ENCODE data around the gene USP25. TPM values are rescaled to one million over a fixed set of nuclear protein-coding genes. Genes with fewer than 3 reads are reported as not detected.

The USP25 gene
- total and polyA plus RNA-seq, 2 experiments from 2014 or later, result 18.7 to 59.5 TPM

DNA sequence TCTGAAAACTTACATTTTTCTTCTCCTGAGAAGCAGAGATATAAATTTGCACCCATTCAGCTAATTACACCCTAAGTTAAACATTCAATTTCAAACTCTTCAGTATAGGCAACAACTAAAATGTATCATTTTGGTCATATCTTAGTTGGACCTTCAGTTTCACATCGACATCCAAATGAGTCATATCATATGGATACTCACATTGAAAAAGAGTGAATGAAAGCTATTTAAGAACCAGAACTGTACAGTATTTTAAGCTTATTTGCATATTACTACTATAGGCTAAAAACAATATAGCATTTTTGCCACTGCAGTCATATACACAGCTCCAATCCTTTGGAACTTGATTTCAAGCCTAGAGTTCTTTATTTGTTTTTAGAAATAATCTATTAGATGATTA lies 33.6 kb downstream of the USP25 start:
- Histone ChIP-seq H4K20me1 (ENCODE audit: insufficient read depth, poor library complexity, severe bottlenecking) (peaks cover 17% of the 10 kb centered on the region), H3K79me2 (peaks cover 99% of the 10 kb centered on the region), H3K9me3 (ENCODE audit: low read depth) (no peaks in the 10 kb centered on the region), H3K36me3 (replicated peaks; ENCODE audit: insufficient read depth, low read depth) (no peaks in the 10 kb centered on the region), H3K27me3 (no peaks in the 10 kb centered on the region), H3K27ac (no peak overlapping the region), H3K4me2 (no peak overlapping the region), H2AFZ (no peak overlapping the region), H3K9me2 (replicated peaks; ENCODE audit: insufficient read depth) (no peaks in the 10 kb centered on the region), H3K4me1 (ENCODE audit: insufficient read depth) (peaks cover 3% of the 10 kb centered on the region), H3K4me3 (no peak overlapping the region)
- 97% methylated on average over 1 of the region's 1 CpG for WGBS (ENCODE audit: low lambda C conversion rate, missing lambda C conversion rate)
- no peak for TF ChIP-seq EZH2phosphoT487 (IDR thresholded peaks at IDR 0.05; ENCODE audit: low read depth, severe bottlenecking, unreplicated experiment)
- TF ChIP-seq, protein P1, sequence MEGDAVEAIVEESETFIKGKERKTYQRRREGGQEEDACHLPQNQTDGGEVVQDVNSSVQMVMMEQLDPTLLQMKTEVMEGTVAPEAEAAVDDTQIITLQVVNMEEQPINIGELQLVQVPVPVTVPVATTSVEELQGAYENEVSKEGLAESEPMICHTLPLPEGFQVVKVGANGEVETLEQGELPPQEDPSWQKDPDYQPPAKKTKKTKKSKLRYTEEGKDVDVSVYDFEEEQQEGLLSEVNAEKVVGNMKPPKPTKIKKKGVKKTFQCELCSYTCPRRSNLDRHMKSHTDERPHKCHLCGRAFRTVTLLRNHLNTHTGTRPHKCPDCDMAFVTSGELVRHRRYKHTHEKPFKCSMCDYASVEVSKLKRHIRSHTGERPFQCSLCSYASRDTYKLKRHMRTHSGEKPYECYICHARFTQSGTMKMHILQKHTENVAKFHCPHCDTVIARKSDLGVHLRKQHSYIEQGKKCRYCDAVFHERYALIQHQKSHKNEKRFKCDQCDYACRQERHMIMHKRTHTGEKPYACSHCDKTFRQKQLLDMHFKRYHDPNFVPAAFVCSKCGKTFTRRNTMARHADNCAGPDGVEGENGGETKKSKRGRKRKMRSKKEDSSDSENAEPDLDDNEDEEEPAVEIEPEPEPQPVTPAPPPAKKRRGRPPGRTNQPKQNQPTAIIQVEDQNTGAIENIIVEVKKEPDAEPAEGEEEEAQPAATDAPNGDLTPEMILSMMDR (IDR thresholded peaks at IDR 0.05; ENCODE audit: poor library complexity), result no peak
- TF ChIP-seq EZH2 (IDR thresholded peaks at IDR 0.05; ENCODE audit: borderline replicate concordance), result no peak
- DNase-seq (ENCODE audit: low spot score), result no peak

DNA sequence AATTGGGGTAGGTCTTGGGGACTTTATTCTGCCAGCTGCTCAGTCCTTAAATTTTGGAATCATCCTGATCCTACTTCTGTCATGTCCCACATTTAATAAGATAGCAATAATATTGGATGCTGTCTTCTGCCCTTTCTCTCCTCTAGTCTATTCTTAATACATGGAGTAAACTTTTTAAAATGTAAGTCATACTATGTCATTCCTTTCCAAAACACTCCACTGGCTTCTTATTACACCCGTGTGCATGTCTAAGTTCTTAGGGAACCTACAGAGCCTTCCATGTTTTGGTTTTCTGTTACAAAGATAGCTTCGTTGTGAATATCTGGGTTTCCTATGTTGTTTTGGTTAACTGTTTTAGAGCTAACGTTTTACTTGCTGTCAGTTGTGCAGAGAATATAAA lies 35.1 kb downstream of the USP25 start:
- Histone ChIP-seq H3K9me2 (replicated peaks; ENCODE audit: insufficient read depth) (no peaks in the 10 kb centered on the region), H2AFZ (no peak overlapping the region), H3K4me2 (no peak overlapping the region), H3K36me3 (replicated peaks; ENCODE audit: insufficient read depth, low read depth) (no peaks in the 10 kb centered on the region), H3K27ac (no peak overlapping the region), H3K4me3 (no peak overlapping the region), H3K27me3 (no peaks in the 10 kb centered on the region), H4K20me1 (ENCODE audit: insufficient read depth, poor library complexity, severe bottlenecking) (peaks cover 10% of the 10 kb centered on the region), H3K79me2 (peaks cover 98% of the 10 kb centered on the region), H3K9me3 (ENCODE audit: low read depth) (no peaks in the 10 kb centered on the region), H3K4me1 (ENCODE audit: insufficient read depth) (peaks cover 3% of the 10 kb centered on the region)
- 80% methylated on average over 3 of the region's 3 CpGs for WGBS (ENCODE audit: low lambda C conversion rate, missing lambda C conversion rate)
- TF ChIP-seq, protein P1 (IDR thresholded peaks at IDR 0.05; ENCODE audit: poor library complexity), result no peak
- no peak for TF ChIP-seq EZH2 (IDR thresholded peaks at IDR 0.05; ENCODE audit: borderline replicate concordance)
- DNase-seq (ENCODE audit: low spot score), result no peak

DNA sequence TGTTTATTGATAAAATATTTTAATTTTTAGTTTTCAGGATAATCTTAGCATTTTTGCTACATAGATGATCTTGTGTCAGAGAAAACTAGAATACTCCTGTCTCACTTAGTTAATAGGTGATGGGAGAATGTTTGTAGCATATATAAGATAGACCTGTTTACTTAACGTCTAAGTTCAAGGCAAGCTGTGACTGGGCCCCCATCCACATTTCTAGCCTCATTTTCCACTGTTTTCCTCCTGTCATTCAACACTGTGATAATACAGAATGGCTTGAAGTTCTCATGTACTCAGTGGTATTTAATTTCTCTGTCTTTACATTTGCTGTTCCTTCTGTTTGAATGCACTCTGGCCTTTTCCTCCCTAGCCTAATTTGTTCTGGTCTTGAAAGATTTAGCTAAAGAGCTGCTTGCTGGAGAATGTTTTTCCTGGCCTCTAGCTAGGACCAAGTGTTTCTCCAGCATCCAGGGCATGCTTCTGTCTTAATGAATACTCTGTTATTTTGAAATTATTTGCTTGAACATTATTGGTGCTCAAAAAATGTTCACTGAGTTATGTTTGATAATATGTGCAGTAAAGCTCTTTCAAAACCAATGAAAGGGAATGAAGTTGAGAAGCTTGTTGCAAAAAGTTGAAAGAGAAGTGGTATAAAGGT lies 37.3 kb downstream of the USP25 start:
- no peaks in the 10 kb centered on the region for H3K9me2 ChIP-seq (replicated peaks; ENCODE audit: insufficient read depth)
- no peak overlapping the region for H3K4me2 ChIP-seq
- H3K4me3 ChIP-seq, result no peak overlapping the region
- WGBS (ENCODE audit: low lambda C conversion rate, missing lambda C conversion rate), result 43% methylated on average over 1 of the region's 1 CpG
- H3K36me3 ChIP-seq (replicated peaks; ENCODE audit: insufficient read depth, low read depth), result no peaks in the 10 kb centered on the region
- H3K27ac ChIP-seq, result no peak overlapping the region
- no peaks in the 10 kb centered on the region for H3K27me3 ChIP-seq
- peaks cover 96% of the 10 kb centered on the region for H3K79me2 ChIP-seq
- TF ChIP-seq EZH2phosphoT487 (IDR thresholded peaks at IDR 0.05; ENCODE audit: low read depth, severe bottlenecking, unreplicated experiment) (no peak), EZH2 (IDR thresholded peaks at IDR 0.05; ENCODE audit: borderline replicate concordance) (no peak)
- TF ChIP-seq, protein P1 (IDR thresholded peaks at IDR 0.05; ENCODE audit: poor library complexity), result no peak
- H3K9me3 ChIP-seq (ENCODE audit: low read depth), result no peaks in the 10 kb centered on the region
- peaks cover 5% of the 10 kb centered on the region for H3K4me1 ChIP-seq (ENCODE audit: insufficient read depth)
- DNase-seq (ENCODE audit: low spot score), result no peak
- no peaks in the 10 kb centered on the region for H4K20me1 ChIP-seq (ENCODE audit: insufficient read depth, poor library complexity, severe bottlenecking)
- no peak overlapping the region for H2AFZ ChIP-seq

Measured in hepatocyte (in vitro differentiated cells).